ENCODE measurements around the gene BNIPL. TPM values are rescaled to one million over a fixed set of nuclear protein-coding genes. Genes with fewer than 3 reads are reported as not detected.
A peak's percentile ranks its signal among the peaks of the same experiment; 100 is the strongest.

Gene BNIPL
- total and polyA plus RNA-seq, 8 donors: 3.5 to 11.6 (median 8.5) TPM

DNA sequence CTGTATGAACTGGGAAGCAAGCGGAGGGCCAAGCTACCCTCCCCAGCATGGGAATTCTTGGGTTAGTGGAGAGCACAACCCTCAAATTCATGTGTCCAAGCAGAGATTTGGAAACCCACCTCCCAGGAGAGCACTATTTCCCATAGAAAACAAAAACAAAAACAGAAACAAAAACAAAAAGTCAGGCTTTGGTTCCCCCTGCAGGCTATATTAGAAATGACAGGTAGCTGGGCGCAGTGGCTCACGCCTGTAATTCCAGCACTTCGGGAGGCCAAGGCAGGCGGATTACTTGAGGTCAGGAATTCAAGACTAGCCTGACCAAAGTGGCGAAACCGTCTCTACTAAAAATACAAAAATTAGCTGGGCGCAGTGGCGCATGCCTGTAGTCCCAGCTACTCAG is 40.5 kb upstream of the BNIPL start:
- peaks cover 0 to 30% of the 10 kb centered on the region in 2 donors for H3K4me1 ChIP-seq
- ATAC-seq (peak; percentile 79), DNase-seq (no peak)
- intact Hi-C loops (cut with DNase I): no loop called here
- H3K36me3 ChIP-seq: peaks cover 0 to 40% of the 10 kb centered on the region in 2 donors
- no peaks in the 10 kb centered on the region for H3K27me3 ChIP-seq
- TF ChIP-seq CTCF (IDR thresholded peaks at IDR 0.05): peak; percentile 80 to 95
- no peaks in the 10 kb centered on the region for H3K9me3 ChIP-seq
- H3K27ac ChIP-seq: no peak overlapping the region
- no peak overlapping the region for H3K4me3 ChIP-seq

DNA sequence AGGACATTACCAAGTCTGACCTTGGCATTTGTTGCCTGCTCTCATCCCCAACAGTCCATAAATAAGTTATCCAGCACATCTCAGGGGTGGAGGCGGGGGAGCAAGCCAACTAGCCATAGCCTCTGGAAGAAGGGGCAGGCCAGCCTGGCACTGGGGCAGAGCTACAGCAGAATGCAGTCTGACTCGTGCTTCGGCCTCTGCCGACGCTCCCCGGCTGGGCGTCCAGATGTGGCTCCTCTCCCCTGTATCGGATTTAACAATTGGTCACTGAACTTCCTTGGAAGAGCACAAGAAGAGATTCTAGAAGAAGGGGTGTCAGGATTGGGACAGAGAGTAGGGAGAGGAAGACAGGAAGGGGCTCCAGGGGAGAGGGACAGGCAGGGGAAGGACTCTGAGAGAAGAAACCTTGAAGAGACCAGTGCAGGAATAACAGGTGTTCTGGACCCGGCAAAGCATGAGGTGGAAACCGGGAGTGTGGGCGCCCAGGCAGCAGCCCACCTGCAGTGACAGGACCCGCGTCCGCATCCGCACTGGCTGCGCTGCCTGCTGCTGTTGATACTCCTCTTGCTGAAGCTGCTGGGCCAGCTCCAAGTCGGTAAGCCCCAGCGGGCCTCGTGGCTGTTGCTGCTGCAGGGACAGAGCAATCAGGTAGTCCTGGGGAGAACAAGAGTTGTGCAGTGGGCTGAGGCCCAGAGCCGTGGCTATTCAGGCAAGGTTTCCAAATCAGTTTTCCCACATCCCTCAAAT is 39.1 kb upstream of the BNIPL start:
- ATAC-seq (no peak), DNase-seq (peak in 1 of 4 donors; percentile 80)
- Histone ChIP-seq H3K9me3 (no peaks in the 10 kb centered on the region), H3K4me1 (peaks cover 0 to 44% of the 10 kb centered on the region in 2 donors), H3K27me3 (no peaks in the 10 kb centered on the region), H3K27ac (no peak overlapping the region), H3K36me3 (peaks cover 0 to 40% of the 10 kb centered on the region in 2 donors), H3K4me3 (no peak overlapping the region)
- intact Hi-C loops (cut with DNase I): no loop called here
- TF ChIP-seq CTCF (IDR thresholded peaks at IDR 0.05): no peak

DNA sequence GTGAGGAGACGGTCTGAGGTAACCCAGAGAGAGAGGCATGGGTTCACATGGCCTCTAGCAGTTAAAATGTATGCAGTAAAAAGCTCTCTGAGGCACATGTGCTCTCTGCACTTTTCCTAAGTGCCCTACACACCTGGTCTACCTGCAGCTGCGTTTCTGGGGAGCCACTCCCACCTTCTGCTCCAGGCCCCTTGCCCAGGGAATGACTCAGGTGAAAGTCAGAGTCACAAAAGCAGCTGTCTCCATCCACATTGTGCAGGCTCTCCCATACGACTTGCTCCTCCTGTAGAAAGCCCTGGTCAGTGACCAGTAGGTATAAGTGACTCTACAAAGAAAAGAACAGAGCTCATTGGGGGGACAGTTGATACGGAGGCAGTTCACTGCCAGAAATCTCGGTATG is 38.4 kb upstream of the BNIPL start:
- intact Hi-C loops (cut with DNase I): no loop called here
- H3K4me3 ChIP-seq: no peak overlapping the region
- TF ChIP-seq CTCF (IDR thresholded peaks at IDR 0.05): no peak
- peaks cover under 1 to 50% of the 10 kb centered on the region in 2 donors for H3K4me1 ChIP-seq
- no peaks in the 10 kb centered on the region for H3K27me3 ChIP-seq
- no peak for ATAC-seq
- no peak overlapping the region for H3K27ac ChIP-seq
- no peaks in the 10 kb centered on the region for H3K9me3 ChIP-seq
- no peak for DNase-seq
- H3K36me3 ChIP-seq: peaks cover 0 to 40% of the 10 kb centered on the region in 2 donors

GRCh38 chr1:150999051-150999674 is 37.2 kb upstream of the BNIPL start:
- Histone ChIP-seq H3K27ac (peak overlapping the region in 1 of 2 donors; percentile 57), H3K4me3 (no peak overlapping the region), H3K36me3 (peaks cover 0 to 40% of the 10 kb centered on the region in 2 donors), H3K4me1 (peaks cover 13 to 63% of the 10 kb centered on the region in 2 donors), H3K27me3 (no peaks in the 10 kb centered on the region), H3K9me3 (no peaks in the 10 kb centered on the region)
- TF ChIP-seq CTCF (IDR thresholded peaks at IDR 0.05): no peak
- ATAC-seq (no peak), DNase-seq (no peak)
- intact Hi-C loops (cut with DNase I): no loop called here

- no peaks in the 10 kb centered on the region for H3K9me3 ChIP-seq
- no peaks in the 10 kb centered on the region for H3K27me3 ChIP-seq
- no peak for DNase-seq
- H3K36me3 ChIP-seq: peaks cover 0 to 40% of the 10 kb centered on the region in 2 donors
- TF ChIP-seq CTCF (IDR thresholded peaks at IDR 0.05): no peak
- peaks cover 20 to 70% of the 10 kb centered on the region in 2 donors for H3K4me1 ChIP-seq
- intact Hi-C loops (cut with DNase I): no loop called here
- H3K4me3 ChIP-seq: no peak overlapping the region
- ATAC-seq: no peak
- no peak overlapping the region for H3K27ac ChIP-seq
These were observed 36.5 kb upstream of the BNIPL start for GRCh38 chr1:150999926-151000325.
